ENCODE measurements around the gene NUP62. TPM values are rescaled to one million over a fixed set of nuclear protein-coding genes. Genes with fewer than 3 reads are reported as not detected.
A peak's percentile ranks its signal among the peaks of the same experiment; 100 is the strongest.

Gene NUP62
- total RNA-seq, 4 donors from 2014 or later: 34.5 to 40.1 (median 34.9) TPM

DNA sequence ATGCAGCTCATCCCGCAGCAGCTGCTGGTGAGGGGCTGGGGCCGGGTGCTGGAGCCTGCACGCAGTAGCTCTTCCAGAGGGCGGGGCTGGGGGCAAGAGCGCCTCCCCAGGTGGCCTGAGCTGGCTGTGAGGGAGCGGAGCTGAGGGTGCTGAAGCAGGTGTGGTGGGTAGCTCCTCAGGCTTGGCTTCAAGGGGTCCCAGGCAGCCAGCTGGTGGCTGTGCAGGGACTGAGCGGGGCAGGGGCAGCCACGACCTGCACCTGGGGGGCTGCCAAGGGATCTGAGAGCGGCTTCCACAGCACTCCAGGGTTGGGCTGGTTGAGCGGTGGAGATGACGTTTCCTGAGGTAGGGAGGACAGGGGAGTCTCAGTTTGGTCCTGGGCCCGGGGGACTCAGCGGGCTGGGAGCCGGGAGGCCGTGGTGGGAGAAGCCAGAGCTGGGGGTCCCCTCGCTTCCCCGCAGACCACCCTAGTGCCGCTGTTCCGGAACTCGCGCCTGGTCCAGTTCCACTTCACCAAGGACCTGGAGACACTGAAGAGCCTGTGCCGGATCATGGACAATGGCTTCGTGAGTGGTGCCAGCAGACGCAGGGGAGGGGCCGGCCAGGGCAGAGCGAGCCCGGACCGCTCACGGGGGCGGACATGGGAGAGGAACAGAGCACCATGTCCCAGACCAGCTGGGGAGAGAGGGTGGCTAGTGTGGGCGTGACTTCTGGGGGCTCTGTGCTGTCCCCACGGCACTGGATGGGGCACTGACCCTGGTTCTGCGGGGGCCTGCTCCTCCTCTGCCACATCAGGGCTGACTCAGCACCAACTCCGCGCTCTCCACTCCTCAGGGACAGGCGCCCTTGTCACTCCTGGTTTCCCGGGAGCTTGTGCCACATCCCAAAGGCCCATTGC lies 71.0 kb downstream of the NUP62 start:
- no peak for TF ChIP-seq POLR2A (IDR thresholded peaks at IDR 0.05)
- TF ChIP-seq CTCF (IDR thresholded peaks at IDR 0.05): no peak
- H3K9me3 ChIP-seq: no peaks in the 10 kb centered on the region
- intact Hi-C loops (cut with DNase I): no loop called here
- no peak overlapping the region for H3K4me3 ChIP-seq
- no peaks in the 10 kb centered on the region for H3K27me3 ChIP-seq
- H3K36me3 ChIP-seq: peaks cover 32 to 92% (median 45%) of the 10 kb centered on the region in 3 donors
- whole genome bisulfite sequencing, 2 donors: 73 to 90% methylated on average over 7 to 17 of the region's 37 CpGs
- H3K27ac ChIP-seq: peak overlapping the region in 1 of 4 donors; percentile 16
- H3K4me1 ChIP-seq: peaks cover 3 to 40% (median 15%) of the 10 kb centered on the region in 3 donors
- DNase-seq: no peak

GRCh38 chr19:49857838-49858087 lies 71.5 kb downstream of the NUP62 start:
- no peak for DNase-seq
- Histone ChIP-seq H3K4me1 (peaks cover 4 to 43% (median 17%) of the 10 kb centered on the region in 3 donors), H3K36me3 (peaks cover 32 to 87% (median 40%) of the 10 kb centered on the region in 3 donors), H3K27ac (peak overlapping the region in 1 of 4 donors; percentile 16), H3K9me3 (no peaks in the 10 kb centered on the region), H3K4me3 (no peak overlapping the region), H3K27me3 (no peaks in the 10 kb centered on the region)
- TF ChIP-seq POLR2A (IDR thresholded peaks at IDR 0.05) (no peak), CTCF (IDR thresholded peaks at IDR 0.05) (no peak)
- intact Hi-C loops (cut with DNase I): no loop called here
- WGBS, 2 donors: 67% methylated on average over 1 of the region's 5 CpGs; no CpG with 5 or more reads in 1 of the 2 donors

DNA sequence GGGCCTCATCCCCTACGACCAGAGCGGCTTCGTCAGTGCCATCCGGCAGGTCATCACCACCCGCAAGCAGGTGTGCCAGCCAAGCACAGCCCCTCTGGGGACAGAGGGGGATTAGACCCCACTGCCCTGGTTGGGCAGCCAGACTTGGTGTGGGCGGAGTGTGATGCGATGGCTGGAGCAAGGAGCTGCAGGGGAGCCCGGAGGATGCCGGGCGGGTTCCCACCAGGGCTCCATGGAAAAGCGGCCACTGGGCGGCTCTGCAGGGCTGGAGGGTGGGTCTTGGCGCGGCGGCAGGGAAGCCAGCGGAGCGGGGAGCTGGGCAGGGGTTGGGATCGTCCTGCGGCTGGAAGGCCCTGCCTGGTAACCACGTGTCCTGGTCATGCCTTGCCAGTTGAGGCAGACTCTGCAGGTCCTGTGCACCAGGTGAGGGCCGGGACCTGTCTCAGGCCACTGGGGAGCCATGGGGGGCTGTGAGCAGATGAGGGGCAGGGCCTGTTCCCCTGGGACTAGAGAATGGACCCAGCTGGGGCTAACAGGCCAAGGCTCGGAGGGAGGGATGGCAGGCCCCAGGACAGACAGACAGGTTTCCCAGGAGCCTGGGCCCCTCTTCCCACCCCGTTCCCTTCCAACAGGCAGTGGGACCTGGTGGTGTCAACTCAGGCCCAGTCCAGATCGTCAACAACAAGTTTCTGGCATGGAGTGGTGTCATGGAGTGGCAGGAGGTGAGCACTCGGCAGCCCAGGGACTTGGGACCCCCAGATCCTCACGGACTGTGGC lies 72.1 kb downstream of the NUP62 start:
- H3K4me1 ChIP-seq: peaks cover 8 to 43% (median 22%) of the 10 kb centered on the region in 3 donors
- no peaks in the 10 kb centered on the region for H3K27me3 ChIP-seq
- WGBS, 2 donors: 82 to 90% methylated on average over 10 to 11 of the region's 26 CpGs
- H3K36me3 ChIP-seq: peaks cover 32 to 82% (median 39%) of the 10 kb centered on the region in 3 donors
- TF ChIP-seq POLR2A (IDR thresholded peaks at IDR 0.05) (no peak), CTCF (IDR thresholded peaks at IDR 0.05) (no peak)
- intact Hi-C loops (cut with DNase I): no loop called here
- no peak overlapping the region for H3K27ac ChIP-seq
- H3K9me3 ChIP-seq: no peaks in the 10 kb centered on the region
- H3K4me3 ChIP-seq: no peak overlapping the region
- DNase-seq: no peak

Other genes starting within 250 kb of the NUP62 start
- gene ADM5, start 239.9 kb downstream of the NUP62 start, total RNA-seq: 1 to 10 TPM in 3 of 4 donors, under 1 TPM in 1; 0.91 to 2.8 (median 1.8) TPM
- 1 to 10 TPM in 2 of 4 donors, under 1 TPM in 2; 0.48 to 4.8 (median 1.1) TPM for gene CPT1C, start 238.4 kb downstream of the NUP62 start, total RNA-seq
- gene TSKS, start 166.2 kb downstream of the NUP62 start, total RNA-seq: not detected
- gene AP2A1, start 162.5 kb downstream of the NUP62 start, total RNA-seq: 10 to 100 TPM; 50.7 to 77.8 (median 65.8) TPM
- 10 to 100 TPM in 1 of 4 donors, 1 to 10 TPM in 3; 4.7 to 13.7 (median 8.1) TPM for gene FUZ, start 116.2 kb downstream of the NUP62 start, total RNA-seq
- gene MED25, start 111.2 kb downstream of the NUP62 start, total RNA-seq: 10 to 100 TPM; 16.9 to 27.7 (median 23.9) TPM
- 10 to 100 TPM; 31.3 to 57.0 (median 45.2) TPM for gene PTOV1, start 78.3 kb downstream of the NUP62 start, total RNA-seq
- gene PNKP, start 61.9 kb downstream of the NUP62 start, total RNA-seq: 10 to 100 TPM; 33.3 to 42.3 (median 36.3) TPM
- gene AKT1S1, start 52.1 kb downstream of the NUP62 start, total RNA-seq: 10 to 100 TPM; 16.2 to 31.0 (median 20.4) TPM
- gene TBC1D17, start 51.8 kb downstream of the NUP62 start, total RNA-seq: 10 to 100 TPM in 3 of 4 donors, 1 to 10 TPM in 1; 6.7 to 25.9 (median 16.9) TPM
- under 1 TPM; 0.56 to 0.91 (median 0.73) TPM for gene IL4I1, start 32.6 kb downstream of the NUP62 start, total RNA-seq
- gene ATF5, start 299 bp downstream of the NUP62 start, total RNA-seq: 1 to 10 TPM; 3.3 to 9.7 (median 8.2) TPM
- gene SIGLEC11, start 31.7 kb upstream of the NUP62 start, total RNA-seq: under 1 TPM in 1 of 4 donors, not detected in 3; 0.38 TPM
- gene VRK3, start 95.9 kb upstream of the NUP62 start, total RNA-seq: 10 to 100 TPM; 12.7 to 26.1 (median 20.9) TPM
- 10 to 100 TPM in 1 of 4 donors, 1 to 10 TPM in 3; 3.6 to 14.9 (median 4.5) TPM for gene ZNF473, start 96.5 kb upstream of the NUP62 start, total RNA-seq
- gene IZUMO2, start 233.8 kb upstream of the NUP62 start, total RNA-seq: not detected